Retinal pigment epithelial cell (primary cell): Measurements from ENCODE around the gene LYZL1.

Source experiments
- DNase-seq: peaks from one replicate; pipeline ENCODE4 v3.0.0-alpha.2; 2010; ENCODE audit warnings: low read depth
- H3K4me3 ChIP-seq: 2 replicates; pipeline ENCODE4 v1.5.1; 2011; ENCODE audit warnings: mild to moderate bottlenecking, low read length, control low read depth, moderate library complexity
- CTCF ChIP-seq: conservative IDR thresholded peaks from 2 replicates; pipeline ENCODE4 v1.5.1; 2011; ENCODE audit warnings: low read depth, low read length, control low read depth, inconsistent platforms

LYZL1 gene

GRCh38 chr10:29259498-29259897, 29.4 kb upstream of the LYZL1 start:
- no peak for DNase-seq
- TF ChIP-seq CTCF, result no peak
- H3K4me3 ChIP-seq, result no peak overlapping the region

GRCh38 chr10:29263506-29263905, 25.4 kb upstream of the LYZL1 start:
- TF ChIP-seq CTCF, result no peak
- DNase-seq, result no peak
- H3K4me3 ChIP-seq, result no peak overlapping the region

- DNase-seq, result no peak
- no peak for TF ChIP-seq CTCF
- H3K4me3 ChIP-seq, result no peak overlapping the region
Measured at GRCh38 chr10:29265210-29265768, 23.6 kb upstream of the LYZL1 start.

- DNase-seq, result no peak
- H3K4me3 ChIP-seq, result no peak overlapping the region
- no peak for TF ChIP-seq CTCF
Measured at GRCh38 chr10:29266641-29267040, 22.2 kb upstream of the LYZL1 start.

DNA sequence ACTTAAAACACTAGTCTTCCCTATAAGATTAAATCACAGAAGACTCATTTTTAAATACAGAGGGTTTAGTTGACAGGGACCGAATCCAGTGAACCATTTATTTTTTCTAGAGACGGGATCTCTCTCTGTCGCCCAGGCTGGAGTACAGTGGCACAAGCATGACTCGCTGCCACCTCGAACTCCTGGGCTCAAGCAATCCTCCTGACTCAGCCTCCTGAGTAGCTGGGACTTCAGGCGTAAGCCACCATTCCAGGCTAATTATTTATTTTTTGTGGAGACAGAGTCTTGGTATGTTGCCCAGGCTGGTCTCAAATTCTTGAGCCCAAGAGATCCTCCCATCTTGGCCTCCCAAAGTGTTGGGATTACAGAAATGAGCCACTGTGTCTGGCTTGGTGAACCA, 20.9 kb upstream of the LYZL1 start:
- no peak for DNase-seq
- H3K4me3 ChIP-seq, result no peak overlapping the region
- no peak for TF ChIP-seq CTCF

- H3K4me3 ChIP-seq, result no peak overlapping the region
- no peak for TF ChIP-seq CTCF
- DNase-seq, result no peak
Measured at GRCh38 chr10:29269486-29269885, 19.4 kb upstream of the LYZL1 start.

DNA sequence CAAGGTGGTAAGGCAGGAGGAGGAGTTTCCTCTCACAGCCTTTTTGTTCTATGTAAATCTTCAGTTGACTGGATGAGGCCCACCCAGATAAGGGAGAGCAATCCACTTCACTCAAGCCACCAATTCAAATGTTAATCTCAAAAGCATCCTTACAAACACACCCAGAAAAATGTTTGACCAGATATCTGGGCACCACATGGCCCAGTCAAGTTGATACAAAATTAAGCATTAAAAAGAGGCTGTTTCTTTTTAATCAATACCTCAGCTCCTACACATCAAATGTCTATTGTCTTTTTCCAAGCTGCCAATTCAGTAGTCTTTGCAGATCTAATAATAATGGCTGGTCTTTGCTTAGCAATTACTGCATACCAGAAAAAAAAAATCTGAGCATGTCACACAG, 18.0 kb upstream of the LYZL1 start:
- TF ChIP-seq CTCF, result no peak
- no peak overlapping the region for H3K4me3 ChIP-seq

More for the DNA sequence above, 18.0 kb upstream of the LYZL1 start:
- no peak for DNase-seq
